HEK293T (cell line): Measurements from ENCODE around the gene TTC21A.
A peak's percentile ranks its signal among the peaks of the same experiment; 100 is the strongest.
"Not testable (repeated sequence)": the region's sequence is repeated elsewhere in the genome, so short reads cannot be mapped to it uniquely, and the experiment has no call there.

Source experiments
- CTCF ChIA-PET: fragments of 350-600 bp; formaldehyde crosslinking; extraction: SDS; loops from one replicate; lab custom pipeline; 2021; ENCODE audit warnings: antibody characterized with exemption, inconsistent platforms; lab: Yijun Ruan, JAX
- POLR2A ChIA-PET: fragments of 350-600 bp; formaldehyde crosslinking; extraction: SDS; loops from one replicate; lab custom pipeline; 2020; ENCODE audit warnings: antibody characterized with exemption, inconsistent platforms; lab: Yijun Ruan, JAX
- DNase-seq: peaks from one replicate; pipeline ENCODE4 v3.0.0; 2012; ENCODE audit warnings: mixed read lengths; ENCODE audit errors: extremely low spot score
- ARNT ChIP-seq: fragments of 450-650 bp; IDR thresholded peaks from 2 replicates; pipeline ENCODE4 v1.6.1; 2017; ENCODE audit warnings: mild to moderate bottlenecking
- BHLHE40 ChIP-seq: fragments of 450-650 bp; IDR thresholded peaks from 2 replicates; pipeline ENCODE4 v1.6.1; 2016; ENCODE audit warnings: mild to moderate bottlenecking, moderate library complexity, borderline replicate concordance
- CTBP1 ChIP-seq: fragments of 450-650 bp; IDR thresholded peaks from 2 replicates; pipeline ENCODE4 v1.6.1; 2016; ENCODE audit warnings: borderline replicate concordance
- ELF4 ChIP-seq: fragments of 450-650 bp; IDR thresholded peaks from 2 replicates; pipeline ENCODE4 v1.6.1; 2017; ENCODE audit warnings: antibody characterized with exemption
- FOXA1 ChIP-seq: fragments of 450-650 bp; IDR thresholded peaks from 2 replicates; pipeline ENCODE4 v1.6.1; 2016; ENCODE audit warnings: mild to moderate bottlenecking
- FOXK2 ChIP-seq: fragments of 450-650 bp; IDR thresholded peaks from 2 replicates; pipeline ENCODE4 v1.6.1; 2016; ENCODE audit warnings: mild to moderate bottlenecking
- FOXM1 ChIP-seq: fragments of 450-650 bp; IDR thresholded peaks from 2 replicates; pipeline ENCODE4 v1.6.1; 2017; ENCODE audit warnings: mild to moderate bottlenecking, borderline replicate concordance
- HDGF ChIP-seq: fragments of 450-650 bp; IDR thresholded peaks from 2 replicates; pipeline ENCODE4 v1.6.1; 2017; ENCODE audit warnings: antibody characterized with exemption, borderline replicate concordance
- L3MBTL2 ChIP-seq: fragments of 450-650 bp; conservative IDR thresholded peaks from 2 replicates; pipeline ENCODE4 v1.6.1; 2016; ENCODE audit warnings: mild to moderate bottlenecking
- LEF1 ChIP-seq: fragments of 450-650 bp; IDR thresholded peaks from 2 replicates; pipeline ENCODE4 v1.6.1; 2017; ENCODE audit warnings: mild to moderate bottlenecking, borderline replicate concordance
- NFRKB ChIP-seq: fragments of 450-650 bp; IDR thresholded peaks from 2 replicates; pipeline ENCODE4 v1.6.1; 2016; ENCODE audit warnings: mild to moderate bottlenecking, moderate library complexity
- SP1 ChIP-seq: fragments of 450-650 bp; IDR thresholded peaks from 2 replicates; pipeline ENCODE4 v1.6.1; 2017
- SUZ12 ChIP-seq: fragments of 450-650 bp; IDR thresholded peaks from 2 replicates; pipeline ENCODE4 v1.6.1; 2016; ENCODE audit warnings: mild to moderate bottlenecking
- TARDBP ChIP-seq: fragments of 450-650 bp; IDR thresholded peaks from 2 replicates; pipeline ENCODE4 v1.6.1; 2016
- ZNF384 ChIP-seq: fragments of 450-650 bp; IDR thresholded peaks from 2 replicates; pipeline ENCODE4 v1.6.1; 2016
- TF ChIP-seq, protein P1 (sequence below): fragments of 450-650 bp; IDR thresholded peaks from 2 replicates; pipeline ENCODE4 v1.6.1; 2016

The TTC21A gene

DNA sequence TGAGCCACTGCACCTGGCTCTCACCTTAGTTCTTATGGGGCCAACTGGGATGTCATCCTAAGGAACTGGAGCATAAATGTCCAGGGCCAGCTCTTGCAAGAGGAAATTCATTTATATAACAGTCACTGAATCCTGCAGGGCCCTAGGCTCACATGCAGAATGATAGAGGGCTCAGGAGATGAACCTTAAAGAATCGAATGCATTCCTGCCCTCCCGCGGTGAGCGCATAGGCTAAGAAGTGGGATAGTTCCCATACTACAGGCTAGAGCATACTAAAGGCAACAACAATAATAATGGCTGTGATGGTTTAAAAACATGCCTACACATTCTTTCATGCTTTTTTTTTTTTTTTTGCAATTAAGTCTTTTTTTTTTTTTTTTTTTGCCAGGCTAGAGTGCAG is 63.0 kb downstream of the TTC21A start:
- POLR2A ChIA-PET = no interaction called here
- DNase-seq = no peak
- CTCF ChIA-PET = no interaction called here
- TF ChIP-seq ELF4 (no peak), L3MBTL2 (no peak), FOXA1 (no peak), ARNT (no peak), SUZ12 (no peak), TARDBP (no peak)

DNA sequence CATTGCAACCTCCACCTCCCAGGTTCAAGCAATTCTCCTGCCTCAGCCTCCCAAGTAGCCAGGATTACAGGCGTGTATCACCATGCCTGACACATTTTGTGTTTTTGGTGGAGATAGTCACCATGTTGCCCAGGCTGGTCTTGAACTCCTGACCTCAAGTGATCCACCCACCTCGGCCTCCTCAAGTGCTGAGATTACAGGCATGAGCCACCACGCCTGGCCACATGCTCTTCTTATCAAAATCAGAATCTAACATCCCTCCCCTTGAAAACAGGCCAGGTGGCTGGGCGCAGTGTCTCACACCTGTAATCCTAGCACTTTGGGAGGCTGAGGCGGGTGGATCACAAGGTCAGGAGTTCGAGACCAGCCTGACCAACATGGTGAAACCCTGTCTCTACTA is 63.4 kb downstream of the TTC21A start:
- POLR2A ChIA-PET, CTCF ChIA-PET: not testable (repeated sequence)

DNA sequence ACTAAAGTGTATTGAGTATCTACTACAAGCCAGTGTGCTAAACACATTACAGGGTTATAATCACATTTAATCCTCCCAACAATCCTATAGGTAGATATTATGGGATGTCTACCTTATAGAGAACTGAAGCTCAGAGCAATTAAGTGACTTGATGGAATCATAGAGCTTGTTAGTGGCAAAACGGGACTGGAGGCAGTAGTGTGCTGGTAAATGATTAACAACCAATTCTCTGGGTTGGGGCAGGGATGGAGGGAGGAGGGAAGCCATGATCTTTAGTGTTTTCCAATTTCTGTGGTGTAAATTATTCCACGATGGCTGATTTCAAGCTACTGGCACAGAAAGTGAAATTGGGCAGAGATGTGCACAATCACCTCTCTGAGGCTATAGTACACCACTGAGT is 64.4 kb downstream of the TTC21A start:
- POLR2A ChIA-PET = no interaction called here
- DNase-seq = no peak
- CTCF ChIA-PET = no interaction called here
- TF ChIP-seq SUZ12 (no peak), ELF4 (no peak), L3MBTL2 (no peak), HDGF (no peak), BHLHE40 (no peak), FOXA1 (no peak), LEF1 (no peak), FOXK2 (no peak), NFRKB (no peak), ARNT (no peak), FOXM1 (no peak)
- TF ChIP-seq, protein P1, sequence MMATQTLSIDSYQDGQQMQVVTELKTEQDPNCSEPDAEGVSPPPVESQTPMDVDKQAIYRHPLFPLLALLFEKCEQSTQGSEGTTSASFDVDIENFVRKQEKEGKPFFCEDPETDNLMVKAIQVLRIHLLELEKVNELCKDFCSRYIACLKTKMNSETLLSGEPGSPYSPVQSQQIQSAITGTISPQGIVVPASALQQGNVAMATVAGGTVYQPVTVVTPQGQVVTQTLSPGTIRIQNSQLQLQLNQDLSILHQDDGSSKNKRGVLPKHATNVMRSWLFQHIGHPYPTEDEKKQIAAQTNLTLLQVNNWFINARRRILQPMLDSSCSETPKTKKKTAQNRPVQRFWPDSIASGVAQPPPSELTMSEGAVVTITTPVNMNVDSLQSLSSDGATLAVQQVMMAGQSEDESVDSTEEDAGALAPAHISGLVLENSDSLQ = no peak

More for the DNA sequence above, 63.4 kb downstream of the TTC21A start:
- DNase-seq = not testable (repeated sequence)

DNA sequence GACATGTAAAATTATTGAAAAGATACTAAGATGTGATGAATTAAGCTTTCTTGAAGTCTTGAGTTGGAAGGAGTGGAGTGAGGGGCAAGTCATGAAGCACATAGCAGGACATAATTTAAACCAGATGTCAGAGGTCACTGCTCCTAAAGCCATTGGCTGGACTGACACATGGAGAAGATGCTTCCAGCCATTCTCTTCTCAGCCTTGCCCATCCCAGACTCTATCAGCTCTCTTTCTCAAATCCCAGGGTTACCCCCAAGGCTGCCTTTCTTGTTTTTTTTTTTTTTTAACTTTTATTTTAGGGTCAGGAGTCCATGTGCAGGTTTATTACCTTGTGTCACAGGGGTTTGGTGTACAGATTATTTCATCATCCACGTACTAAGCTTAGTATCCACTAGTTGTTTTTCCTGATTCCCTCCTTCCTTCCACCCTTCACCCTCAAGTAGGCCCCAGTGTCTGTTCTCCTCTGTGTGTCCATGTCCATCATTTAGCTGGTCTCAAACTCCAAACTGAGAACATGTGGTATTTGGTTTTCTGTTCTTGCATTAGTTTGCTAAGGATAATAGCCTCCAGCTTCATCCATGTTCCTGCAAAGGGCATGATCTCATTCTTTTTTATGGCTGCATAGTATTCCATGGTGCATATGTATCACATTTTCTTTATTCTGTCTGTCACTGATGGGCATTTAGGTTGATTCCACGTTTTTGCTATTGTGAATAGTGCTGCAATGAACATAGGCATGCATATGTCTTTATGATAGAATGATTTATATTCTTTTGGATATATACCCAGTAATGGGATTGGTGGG is 66.0 kb downstream of the TTC21A start:
- DNase-seq = no peak
- ChIA-PET CTCF (no interaction called here), POLR2A (no interaction called here)
- TF ChIP-seq NFRKB (no peak), HDGF (no peak), FOXM1 (no peak), FOXK2 (no peak), SUZ12 (no peak), ELF4 (no peak), ARNT (no peak), ZNF384 (no peak), TARDBP (no peak), FOXA1 (no peak), L3MBTL2 (no peak), BHLHE40 (no peak), LEF1 (no peak), CTBP1 (no peak), SP1 (no peak)

DNA sequence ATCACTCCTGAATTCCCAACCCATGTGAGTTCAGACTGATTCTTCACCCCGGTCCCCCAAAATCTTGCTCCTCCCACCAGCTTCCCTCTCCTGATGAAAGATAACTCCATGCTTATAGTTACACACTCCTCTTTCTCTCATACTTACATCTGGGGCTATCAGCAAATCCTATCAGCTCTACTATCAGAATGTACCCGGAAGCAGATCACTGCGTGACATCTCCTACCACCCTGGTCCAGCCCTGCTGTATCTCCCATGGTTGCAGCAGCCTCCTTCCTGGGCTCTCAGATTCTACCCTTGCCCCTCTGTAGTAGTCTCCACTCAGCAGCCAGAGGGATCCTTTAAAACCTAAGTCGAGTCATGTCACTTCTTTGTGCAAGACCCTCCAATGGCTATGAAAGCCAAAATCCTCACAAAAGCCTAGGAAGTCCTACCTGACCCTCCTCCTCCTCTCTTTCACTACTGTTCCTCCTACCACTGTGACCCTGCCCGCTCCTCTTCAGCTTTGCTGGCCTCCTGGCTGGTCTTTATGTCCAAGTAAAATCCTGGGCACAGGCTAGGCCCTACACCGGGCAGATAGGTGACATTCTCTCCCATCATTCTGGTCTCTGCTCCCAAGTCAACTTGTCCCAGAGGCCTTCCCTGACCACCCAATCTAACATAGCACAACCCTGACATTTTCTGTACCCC is 68.7 kb downstream of the TTC21A start:
- ChIA-PET POLR2A (no interaction called here), CTCF (no interaction called here)
- no peak for DNase-seq
- TF ChIP-seq TARDBP = no peak
- TF ChIP-seq SP1 = no peak
- no peak for TF ChIP-seq HDGF
- no peak for TF ChIP-seq LEF1
- TF ChIP-seq, protein P1 = no peak
- no peak for TF ChIP-seq FOXM1
- TF ChIP-seq BHLHE40 = no peak

DNA sequence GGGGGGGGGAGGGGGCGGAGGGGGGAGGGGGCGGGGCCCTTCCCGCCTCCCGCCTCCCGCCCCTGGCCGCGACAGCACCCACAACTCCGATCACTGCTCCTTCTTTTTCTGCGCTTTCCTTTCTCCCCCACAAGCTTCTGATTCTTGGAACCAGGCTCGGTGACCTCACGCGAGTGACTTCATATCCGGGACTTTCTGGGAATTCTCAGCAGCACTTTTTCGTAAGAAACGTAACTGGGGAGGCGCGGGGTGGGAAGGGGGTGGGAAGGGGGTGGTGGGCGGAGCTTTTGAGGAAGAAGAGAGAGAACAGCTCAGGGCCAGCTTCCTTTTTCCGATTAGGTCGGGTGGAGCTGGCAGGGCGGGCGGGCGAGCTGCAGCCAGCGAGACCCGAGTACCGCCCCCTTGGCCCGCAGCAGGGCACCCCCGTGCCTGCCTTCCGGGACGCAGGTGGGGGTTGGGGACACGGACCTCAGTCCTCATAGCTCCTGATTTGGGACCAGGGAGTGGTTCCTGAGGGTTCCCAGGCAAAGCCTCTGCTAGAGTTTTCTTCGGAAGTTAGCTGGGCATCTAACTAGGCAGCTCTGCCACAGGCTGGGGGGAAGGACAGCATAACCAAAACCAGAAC is 70.3 kb downstream of the TTC21A start:
- TF ChIP-seq TARDBP = no peak
- TF ChIP-seq ARNT = no peak
- TF ChIP-seq L3MBTL2 = no peak
- no peak for TF ChIP-seq FOXM1
- no peak for TF ChIP-seq HDGF
- ChIA-PET CTCF (interaction anchor here (1.2 to 1.7 kb wide), 2 partner anchors 12 to 110 kb away, joined by 3 to 9 read pairs; no protein-coding TSS in a partner anchor), POLR2A (interaction anchor here (0.6 to 1.6 kb wide), 5 partner anchors 9 to 23 kb away, joined by 3 to 9 read pairs (median 4); no protein-coding TSS in a partner anchor)
- DNase-seq = peak; percentile 62

DNA sequence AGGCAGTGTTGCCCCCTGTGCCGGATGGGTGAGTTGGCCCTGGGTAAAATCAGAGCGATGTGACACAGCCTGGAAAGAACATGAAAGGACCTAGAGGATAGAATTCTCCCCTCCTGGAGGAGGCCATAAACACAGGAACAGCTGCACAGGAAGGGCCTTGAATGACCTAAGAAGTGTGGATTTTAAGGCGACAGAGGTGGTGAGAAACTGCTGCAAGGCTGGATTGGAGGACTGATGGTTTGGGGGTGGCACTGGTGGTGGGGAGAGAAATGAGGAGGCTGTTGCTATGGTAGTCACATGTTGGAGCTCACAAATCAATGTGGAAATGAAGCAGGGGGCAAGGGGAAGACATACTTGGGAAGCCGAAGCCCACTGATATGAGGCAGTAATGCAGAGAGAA is 71.1 kb downstream of the TTC21A start:
- TF ChIP-seq L3MBTL2 (no peak), ARNT (no peak), FOXK2 (no peak), HDGF (no peak), FOXA1 (no peak), TARDBP (no peak), LEF1 (no peak), FOXM1 (no peak), NFRKB (no peak), SP1 (no peak), BHLHE40 (no peak), CTBP1 (no peak), ELF4 (no peak), ZNF384 (no peak), SUZ12 (no peak)
- TF ChIP-seq, protein P1 = no peak
- DNase-seq = no peak
- CTCF ChIA-PET = interaction anchor here (1.2 to 2.0 kb wide), 3 partner anchors 12 to 109 kb away, joined by 3 to 9 read pairs (median 6); no protein-coding TSS in a partner anchor
- POLR2A ChIA-PET = interaction anchor here (0.8 to 1.6 kb wide), 5 partner anchors 8 to 31 kb away, joined by 3 to 9 read pairs (median 4); no protein-coding TSS in a partner anchor
